DMS79 treated with DMSO at 0.1 percent for 48 hours (cell line): ENCODE data around the gene PRELID3B.

Source experiments
- DNase-seq: peaks from one replicate; lab custom pipeline; 2025; lab: John Stamatoyannopoulos, UW

The PRELID3B gene

GRCh38 chr20:59008715-59009336 lies 33.8 kb downstream of the PRELID3B start:
- no peak for DNase-seq

DNA sequence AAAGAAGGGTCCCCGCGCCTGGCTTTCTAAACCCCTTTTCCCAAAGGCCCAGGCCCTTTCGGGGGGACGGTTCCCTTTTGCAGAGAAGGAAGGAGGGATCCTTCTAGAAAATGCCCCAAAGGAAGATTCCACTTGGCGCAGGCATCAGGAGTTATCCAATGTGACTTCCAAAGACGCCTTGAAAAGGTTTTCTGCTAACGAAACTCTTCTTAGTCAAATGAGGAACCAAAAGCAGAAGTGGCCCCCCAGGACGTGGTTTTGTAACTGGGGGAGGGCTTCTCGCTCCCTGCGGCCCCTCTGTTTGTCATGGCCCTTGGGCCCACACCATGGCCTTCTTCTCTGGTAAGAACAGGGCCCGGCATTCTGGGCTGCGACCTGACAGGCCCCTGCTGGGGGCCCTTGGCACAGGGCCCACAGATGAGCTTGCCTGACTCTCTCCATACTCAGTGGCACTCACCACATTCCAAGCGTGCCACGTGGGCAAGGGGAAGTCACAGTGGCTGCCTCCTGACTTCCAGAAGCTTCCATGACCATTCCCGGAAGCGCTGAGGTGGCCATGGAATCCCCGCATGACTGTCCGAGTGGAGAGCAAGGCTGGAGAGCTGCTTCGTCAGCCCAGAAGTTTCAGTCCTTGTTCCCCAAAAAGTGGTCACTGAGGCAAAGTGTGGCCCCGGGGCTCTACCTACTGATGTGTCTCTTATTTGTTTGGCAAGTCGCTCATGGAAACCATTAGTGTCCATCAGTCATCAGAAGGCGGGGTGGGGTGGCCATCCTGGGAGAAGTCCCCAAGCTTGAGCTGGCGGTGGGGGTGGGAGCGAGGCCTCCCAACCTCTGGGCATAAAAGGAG lies 34.7 kb downstream of the PRELID3B start:
- DNase-seq, result no peak

DNA sequence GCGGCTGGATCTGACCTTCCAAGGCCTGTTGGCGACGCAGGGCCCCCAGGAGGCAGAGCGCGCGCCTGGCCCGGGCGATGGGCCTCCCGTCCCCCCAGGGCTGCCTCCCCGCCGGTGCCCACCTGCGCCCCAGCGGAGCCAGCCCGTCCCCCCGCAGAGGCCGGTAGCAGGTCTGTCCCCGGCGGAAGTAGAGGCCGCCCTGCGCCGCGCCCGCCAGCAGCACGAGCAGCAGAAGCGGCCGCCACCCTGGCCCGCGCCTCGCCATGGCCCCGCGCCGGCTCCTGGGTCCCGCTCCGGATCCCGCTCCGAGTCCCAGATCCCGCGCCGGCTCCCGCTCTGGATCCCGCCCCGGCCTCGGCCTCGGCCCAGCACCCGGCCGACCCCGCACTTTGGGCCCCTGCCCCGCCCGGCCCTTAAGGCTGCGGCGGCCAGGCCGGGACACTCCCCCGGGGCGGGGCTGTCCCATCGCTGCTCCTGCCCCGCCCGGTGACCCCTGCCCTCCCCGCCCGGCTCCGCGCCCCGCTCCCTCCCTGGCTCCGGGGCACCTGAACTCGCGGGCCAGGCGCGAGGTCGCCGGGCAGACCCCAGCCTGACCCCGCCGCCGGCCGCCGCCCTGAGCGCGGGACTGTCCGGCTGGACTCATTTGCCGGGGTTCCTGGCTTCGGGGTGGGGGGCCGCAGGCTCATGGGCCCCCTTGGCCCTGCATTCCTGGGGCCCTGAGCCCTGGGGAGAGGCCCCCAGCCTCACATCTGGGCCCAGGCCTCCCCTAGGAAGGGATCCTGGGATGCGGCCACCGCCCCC lies 35.5 kb downstream of the PRELID3B start, which contains the start of gene CTSZ:
CTSZ (minus strand) TSS at position 391 of the 801 bp plus-strand sequence; CDS start at position 265, 126 bp downstream.
- DNase-seq, result no peak

- DNase-seq, result no peak
These were observed 36.3 kb downstream of the PRELID3B start for GRCh38 chr20:59006167-59006863.

- DNase-seq, result no peak
These were observed 36.9 kb downstream of the PRELID3B start for GRCh38 chr20:59005523-59006166.

DNA sequence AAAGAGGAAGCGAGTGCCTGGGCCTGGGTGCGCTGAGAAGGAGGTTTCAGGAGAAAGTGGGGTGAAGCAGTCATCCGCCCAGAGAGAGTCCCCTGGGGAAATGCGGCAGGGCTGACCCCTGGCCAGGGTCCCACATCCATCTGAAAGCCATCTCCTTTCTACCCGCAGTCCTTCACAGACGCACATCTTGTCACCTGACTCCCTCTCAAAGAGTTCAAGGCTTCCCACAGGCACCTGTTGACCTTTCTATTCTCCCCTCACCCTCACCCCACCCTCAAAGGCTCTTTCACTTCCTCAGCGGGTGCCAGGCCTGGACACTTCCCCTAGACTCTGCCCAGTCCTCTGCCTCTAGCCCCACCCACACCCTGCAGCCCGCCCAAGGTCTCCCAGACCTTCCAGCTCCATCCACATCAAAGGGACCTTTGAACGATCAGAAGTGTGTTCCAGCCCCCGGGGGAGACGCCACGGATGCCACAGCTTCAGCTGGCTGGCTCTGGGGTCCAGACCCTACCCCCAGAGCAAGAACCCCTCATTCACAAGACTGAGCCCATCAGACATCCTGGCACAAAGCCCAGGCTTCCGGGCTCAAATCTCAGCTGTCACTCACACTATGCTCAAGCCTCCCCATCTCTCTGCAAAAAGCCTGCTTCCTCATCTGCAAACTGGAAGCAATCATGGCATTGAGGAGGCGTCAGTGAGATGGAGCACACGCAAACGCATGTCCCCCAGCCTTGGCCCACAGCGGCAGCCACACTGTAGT lies 37.6 kb downstream of the PRELID3B start:
- no peak for DNase-seq

DNA sequence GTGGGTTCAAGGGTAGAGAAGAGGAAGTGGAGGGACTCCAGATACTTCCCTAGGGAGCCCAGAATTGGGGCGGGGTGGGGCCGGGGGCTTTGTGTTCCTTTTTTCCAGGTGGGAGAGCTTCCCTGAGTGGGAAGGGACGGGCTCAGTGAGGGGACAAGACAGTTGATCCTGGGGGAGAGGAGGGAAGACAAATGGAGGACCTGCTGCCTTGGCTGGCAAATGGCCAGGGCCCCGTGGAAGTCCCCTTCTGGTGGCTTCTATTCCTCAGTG lies 38.2 kb downstream of the PRELID3B start:
- no peak for DNase-seq

GRCh38 chr20:59003836-59004492 lies 38.6 kb downstream of the PRELID3B start:
- DNase-seq, result no peak

GRCh38 chr20:59002874-59003399 lies 39.6 kb downstream of the PRELID3B start:
- DNase-seq, result no peak

- DNase-seq, result no peak
These were observed 40.2 kb downstream of the PRELID3B start for GRCh38 chr20:59002388-59002787.

GRCh38 chr20:59001449-59002171 lies 41.0 kb downstream of the PRELID3B start:
- no peak for DNase-seq

GRCh38 chr20:59001068-59001448 lies 41.5 kb downstream of the PRELID3B start:
- DNase-seq, result no peak

DNA sequence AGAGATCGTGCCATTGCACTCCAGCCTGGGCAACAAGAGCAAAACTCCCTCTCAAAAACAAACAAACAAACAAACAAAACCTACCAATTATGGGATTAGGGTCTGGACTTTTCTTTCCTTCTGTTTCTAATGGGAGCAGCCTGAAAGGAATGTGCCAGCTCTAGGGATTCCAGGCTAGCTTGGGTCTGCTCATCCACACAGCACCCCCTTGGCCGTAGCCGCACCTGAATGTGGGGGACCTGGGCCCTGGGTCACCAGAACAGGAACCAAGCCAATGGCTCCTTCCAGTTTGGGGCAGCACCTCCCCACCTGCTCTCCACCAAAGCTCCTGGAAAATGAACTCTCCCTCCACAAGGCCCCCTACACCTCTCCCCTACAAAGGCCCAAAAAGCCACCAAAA lies 42.3 kb downstream of the PRELID3B start:
- no peak for DNase-seq

- DNase-seq, result no peak
These were observed 43.9 kb downstream of the PRELID3B start for GRCh38 chr20:58998656-58999055.

- no peak for DNase-seq
These were observed 45.3 kb downstream of the PRELID3B start for GRCh38 chr20:58997141-58997770.

- DNase-seq, result no peak
These were observed 46.4 kb downstream of the PRELID3B start for GRCh38 chr20:58996226-58996611.

DNA sequence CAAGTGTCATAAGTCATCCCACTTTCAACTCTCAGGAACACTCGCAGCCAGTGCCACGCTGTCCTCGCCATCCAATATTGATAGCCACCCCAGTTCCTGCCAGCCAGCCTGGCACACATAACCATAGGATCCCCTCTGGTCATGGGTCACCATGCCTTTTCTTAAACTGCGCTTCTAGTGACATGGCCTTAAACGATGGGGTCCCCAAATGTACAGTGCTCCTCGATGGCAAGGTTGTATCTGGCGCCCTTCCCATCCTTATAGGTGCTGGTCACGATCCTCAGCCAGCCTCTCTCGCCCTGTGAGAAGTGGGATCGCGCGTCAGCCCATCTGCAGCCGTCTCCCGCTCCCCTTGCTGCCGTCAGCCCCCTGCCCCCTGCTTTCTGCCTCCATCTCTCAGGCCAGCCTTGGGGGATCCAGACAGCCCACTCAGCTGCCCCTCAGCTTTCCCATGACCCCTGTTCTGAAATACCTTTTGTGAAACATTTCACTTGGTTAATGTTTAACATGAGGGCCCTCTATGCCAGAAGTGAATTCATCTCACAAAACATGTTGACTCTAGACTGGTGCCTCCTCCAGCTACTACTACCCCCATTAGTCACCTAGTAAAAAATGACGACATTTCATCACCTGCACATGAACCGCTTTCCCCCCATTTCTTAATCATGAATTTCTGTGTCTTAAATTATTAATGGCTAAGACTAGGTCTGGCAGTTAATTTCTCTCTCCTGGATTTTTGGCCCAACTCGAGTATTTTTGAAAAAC lies 46.9 kb downstream of the PRELID3B start:
- no peak for DNase-seq
